H9 (cell line): Measurements from ENCODE around the gene ORM2. TPM values are rescaled to one million over a fixed set of nuclear protein-coding genes. Genes with fewer than 3 reads are reported as not detected.

ENCODE experiments used
- DNase-seq: peaks from one replicate; pipeline ENCODE4 v3.0.0-alpha.2; 2017
- H2AFZ ChIP-seq: one replicate; pipeline ENCODE4 v1.6.1; 2013; ENCODE audit warnings: mild to moderate bottlenecking, low read length, control low read depth, moderate library complexity
- H2AK5ac ChIP-seq: 2 replicates; pipeline ENCODE4 v1.6.1; 2013; ENCODE audit warnings: low read length, control low read depth, mixed read lengths; ENCODE audit not compliant: insufficient read length
- H2BK120ac ChIP-seq: one replicate; pipeline ENCODE4 v1.6.1; 2013; ENCODE audit warnings: low read depth, mild to moderate bottlenecking, low read length, control low read depth, inconsistent platforms; ENCODE audit not compliant: poor library complexity, severe bottlenecking
- H2BK12ac ChIP-seq: 2 replicates; pipeline ENCODE4 v1.6.1; 2013; ENCODE audit warnings: low read length, control low read depth, mixed read lengths, low read depth; ENCODE audit not compliant: insufficient read length
- H2BK15ac ChIP-seq: 2 replicates; pipeline ENCODE4 v1.6.1; 2013; ENCODE audit warnings: low read depth, low read length, control low read depth
- H2BK20ac ChIP-seq: one replicate; pipeline ENCODE4 v1.6.1; 2013; ENCODE audit warnings: low read depth, mild to moderate bottlenecking, low read length, control low read depth, inconsistent platforms; ENCODE audit not compliant: poor library complexity, severe bottlenecking
- H2BK5ac ChIP-seq: 2 replicates; pipeline ENCODE4 v1.6.1; 2013; ENCODE audit warnings: low read length, control low read depth, mixed read lengths; ENCODE audit not compliant: insufficient read length
- H3K14ac ChIP-seq: 2 replicates; pipeline ENCODE4 v1.6.1; 2013; ENCODE audit warnings: low read length, control low read depth; ENCODE audit not compliant: insufficient read depth
- H3K18ac ChIP-seq: 2 replicates; pipeline ENCODE4 v1.6.1; 2013; ENCODE audit warnings: low read depth, mild to moderate bottlenecking, mixed read lengths, low read length, control low read depth; ENCODE audit not compliant: insufficient read length
- H3K23ac ChIP-seq: 2 replicates; pipeline ENCODE4 v1.6.1; 2013; ENCODE audit warnings: low read length, control low read depth, mixed read lengths, low read depth; ENCODE audit not compliant: insufficient read length
- H3K23me2 ChIP-seq: 2 replicates; pipeline ENCODE4 v1.6.1; 2013; ENCODE audit warnings: low read depth, mild to moderate bottlenecking, mixed read lengths, low read length, control low read depth; ENCODE audit not compliant: insufficient read length, poor library complexity, severe bottlenecking
- H3K27ac ChIP-seq: 2 replicates; pipeline ENCODE4 v1.5.1; 2013; ENCODE audit warnings: low read length, control low read depth, mixed read lengths, low read depth; ENCODE audit not compliant: insufficient read length
- H3K27me3 ChIP-seq: 2 replicates; pipeline ENCODE4 v1.6.1; 2013; ENCODE audit warnings: low read length, control low read depth, inconsistent platforms; ENCODE audit not compliant: insufficient read depth
- H3K4ac ChIP-seq: 2 replicates; pipeline ENCODE4 v1.6.1; 2013; ENCODE audit warnings: low read depth, mild to moderate bottlenecking, control low read depth, inconsistent platforms, low read length, moderate library complexity
- H3K4me1 ChIP-seq: 2 replicates; pipeline ENCODE4 v1.6.1; 2013; ENCODE audit warnings: low read length, control low read depth, inconsistent platforms; ENCODE audit not compliant: insufficient read depth
- H3K4me2 ChIP-seq: 2 replicates; pipeline ENCODE4 v1.6.1; 2013; ENCODE audit warnings: low read length, control low read depth, mixed read lengths; ENCODE audit not compliant: insufficient read length, insufficient read depth
- H3K56ac ChIP-seq: 2 replicates; pipeline ENCODE4 v1.6.1; 2013; ENCODE audit warnings: low read depth, mild to moderate bottlenecking, mixed read lengths, low read length, control low read depth; ENCODE audit not compliant: insufficient read length
- H3K79me1 ChIP-seq: 2 replicates; pipeline ENCODE4 v1.6.1; 2013; ENCODE audit warnings: low read depth, mild to moderate bottlenecking, moderate library complexity, low read length, control low read depth, inconsistent platforms; ENCODE audit not compliant: insufficient read depth, poor library complexity, severe bottlenecking
- H3K79me2 ChIP-seq: 2 replicates; pipeline ENCODE4 v1.6.1; 2013; ENCODE audit warnings: low read length, control low read depth, inconsistent platforms; ENCODE audit not compliant: insufficient read depth
- H3K9ac ChIP-seq: 2 replicates; pipeline ENCODE4 v1.6.1; 2013; ENCODE audit warnings: low read length, control low read depth, mixed read lengths; ENCODE audit not compliant: insufficient read length; ENCODE audit errors: extremely low read depth
- H3K9me3 ChIP-seq: one replicate; pipeline ENCODE4 v1.6.1; 2013; ENCODE audit warnings: low read depth, low read length, inconsistent platforms; ENCODE audit not compliant: control insufficient read depth
- H3T11ph ChIP-seq: one replicate; pipeline ENCODE4 v1.6.1; 2013; ENCODE audit warnings: mild to moderate bottlenecking, low read length, control low read depth, inconsistent platforms
- H4K20me1 ChIP-seq: one replicate; pipeline ENCODE4 v1.6.1; 2013; ENCODE audit not compliant: control insufficient read depth, insufficient read length, insufficient read depth
- H4K5ac ChIP-seq: 2 replicates; pipeline ENCODE4 v1.6.1; 2013; ENCODE audit warnings: low read depth, mild to moderate bottlenecking, mixed read lengths, low read length, control low read depth; ENCODE audit not compliant: insufficient read length
- H4K8ac ChIP-seq: replicated peaks from 2 replicates; pipeline ENCODE4 v1.6.1; 2013; ENCODE audit warnings: low read length, control low read depth, mixed read lengths, low read depth; ENCODE audit not compliant: insufficient read length
- H4K91ac ChIP-seq: 2 replicates; pipeline ENCODE4 v1.6.1; 2013; ENCODE audit warnings: low read depth, mild to moderate bottlenecking, moderate library complexity, mixed read lengths, low read length, control low read depth; ENCODE audit not compliant: insufficient read length
- H3K27ac Mint-ChIP-seq, 3 experiments: 2 replicates in 2 of 3; 3 replicates in 1 of 3; pipeline ENCODE4 v1.8.0; 2020 to 2021; ENCODE audit warnings: mixed read lengths in 3 of 3, mild to moderate bottlenecking in 1 of 3, moderate library complexity in 1 of 3
- H3K27me3 Mint-ChIP-seq: 2 replicates; pipeline ENCODE4 v1.8.0; 2021; ENCODE audit warnings: low read depth, mild to moderate bottlenecking, moderate library complexity, mixed read lengths
- H3K36me3 Mint-ChIP-seq, 3 experiments: 2 replicates in 2 of 3; 3 replicates in 1 of 3; pipeline ENCODE4 v1.8.0; 2020 to 2021; ENCODE audit warnings: low read depth in 3 of 3, mixed read lengths in 3 of 3; ENCODE audit not compliant: insufficient read depth in 1 of 3
- H3K4me1 Mint-ChIP-seq, 2 experiments: 2 replicates each; pipeline ENCODE4 v1.8.0; 2020; ENCODE audit warnings: mixed read lengths in 2 of 2
- H3K4me3 Mint-ChIP-seq, 2 experiments: 2 replicates in 1 of 2; 3 replicates in 1 of 2; pipeline ENCODE4 v1.8.0; 2020 to 2021; ENCODE audit warnings: mild to moderate bottlenecking in 2 of 2, mixed read lengths in 2 of 2, moderate library complexity in 1 of 2
- H3K9me3 Mint-ChIP-seq, 2 experiments: 2 replicates in 1 of 2; 3 replicates in 1 of 2; pipeline ENCODE4 v1.8.0; 2020; ENCODE audit warnings: mild to moderate bottlenecking in 2 of 2, mixed read lengths in 2 of 2, moderate library complexity in 1 of 2
- WGBS: extraction: QIAGEN DNeasy Blood & Tissue Kit; methylation state at CpG from one replicate; pipeline ENCODE4 v1.1.7; 2013; ENCODE audit warnings: missing lambda C conversion rate, low lambda C conversion rate, mixed read lengths; ENCODE audit not compliant: insufficient read length; ENCODE audit errors: extremely low coverage; 5-methylcytosine and 5-hydroxymethylcytosine counted together
- total RNA-seq: library from RNA; stranded (reverse); gene quantifications from 2 replicates; pipeline ENCODE4 v1.2.1, GENCODE V29; 2021
- TF ChIP-seq, protein P1 (sequence below): fragments of 200-600 bp; sonication (generic); conservative IDR thresholded peaks from 3 replicates; pipeline ENCODE4 v1.8.0; 2021; ENCODE audit warnings: antibody characterized with exemption, mild to moderate bottlenecking

ORM2 gene
- total RNA-seq, 1 experiment from 2014 or later, result 1.2 TPM

DNA sequence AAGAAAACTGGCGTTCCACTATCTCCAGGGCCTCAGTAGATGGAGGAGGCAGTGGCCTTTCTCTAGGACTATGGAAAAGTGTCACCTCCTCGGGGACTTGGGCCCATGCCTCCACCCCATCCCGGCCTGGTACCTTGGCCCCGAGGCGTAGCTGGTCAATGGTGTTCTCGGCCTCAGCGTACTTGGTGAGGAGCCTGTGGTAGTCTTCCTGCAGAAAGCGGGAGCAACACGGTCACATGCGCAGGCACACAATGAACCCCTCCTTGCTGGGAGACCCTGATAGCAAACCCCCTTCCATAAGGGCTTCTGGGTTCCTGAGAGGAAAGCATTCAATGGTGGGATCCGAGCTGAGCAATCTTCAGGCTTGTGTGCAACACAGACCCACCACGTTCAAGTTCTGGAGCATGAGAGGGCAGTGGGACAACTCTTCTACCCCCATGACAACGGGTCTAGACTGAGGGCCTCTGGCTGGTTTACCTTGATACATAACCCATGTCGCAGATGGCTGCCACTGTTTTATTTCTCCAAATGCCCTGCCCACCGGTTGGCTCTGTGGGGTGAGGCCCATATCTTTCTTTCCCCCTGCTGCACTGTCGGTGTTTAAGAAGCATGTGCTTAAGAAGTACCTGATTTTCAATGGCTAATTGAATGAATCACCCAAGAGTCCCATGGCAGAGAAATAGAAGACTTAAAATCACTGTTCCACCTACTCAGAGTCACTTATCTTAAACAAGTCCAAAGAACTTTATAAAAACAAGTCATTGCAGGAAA is 44.5 kb downstream of the ORM2 start:
- Mint-ChIP-seq H3K27ac (no peak overlapping the region), H3K36me3 (peaks cover 19 to 30% (median 21%) of the 10 kb centered on the region in 3 experiments), H3K27me3 (no peaks in the 10 kb centered on the region), H3K9me3 (no peaks in the 10 kb centered on the region), H3K4me3 (no peak overlapping the region), H3K4me1 (peaks cover 50 to 62% of the 10 kb centered on the region in 2 experiments)
- Histone ChIP-seq H4K91ac (no peak overlapping the region), H2BK15ac (no peak overlapping the region), H2BK20ac (no peak overlapping the region), H3K18ac (no peak overlapping the region), H4K20me1 (no peaks in the 10 kb centered on the region), H2AFZ (no peak overlapping the region), H4K5ac (no peak overlapping the region), H3K79me1 (no peaks in the 10 kb centered on the region), H3T11ph (no peak overlapping the region), H3K79me2 (0 out of 2 replicates have a peak, but pooled peaks cover 3% of the 10 kb centered on the region), H2BK120ac (no peak overlapping the region), H3K23ac (no peak overlapping the region), H2BK5ac (no peak overlapping the region), H3K4me2 (no peak overlapping the region), H3K9ac (no peak overlapping the region), H3K27ac (no peak overlapping the region), H4K8ac (no peak overlapping the region), H3K27me3 (no peaks in the 10 kb centered on the region), H3K4ac (no peak overlapping the region), H2BK12ac (no peak overlapping the region), H3K9me3 (no peaks in the 10 kb centered on the region), H3K14ac (no peak overlapping the region; the same call in 1 of the 2 replicates), H2AK5ac (no peak overlapping the region), H3K23me2 (peaks cover 5% of the 10 kb centered on the region), H3K56ac (no peak overlapping the region), H3K4me1 (peaks cover 11% of the 10 kb centered on the region)
- WGBS, result no CpG with 5 or more reads among the region's 16 CpGs
- DNase-seq, result no peak
- TF ChIP-seq, protein P1, sequence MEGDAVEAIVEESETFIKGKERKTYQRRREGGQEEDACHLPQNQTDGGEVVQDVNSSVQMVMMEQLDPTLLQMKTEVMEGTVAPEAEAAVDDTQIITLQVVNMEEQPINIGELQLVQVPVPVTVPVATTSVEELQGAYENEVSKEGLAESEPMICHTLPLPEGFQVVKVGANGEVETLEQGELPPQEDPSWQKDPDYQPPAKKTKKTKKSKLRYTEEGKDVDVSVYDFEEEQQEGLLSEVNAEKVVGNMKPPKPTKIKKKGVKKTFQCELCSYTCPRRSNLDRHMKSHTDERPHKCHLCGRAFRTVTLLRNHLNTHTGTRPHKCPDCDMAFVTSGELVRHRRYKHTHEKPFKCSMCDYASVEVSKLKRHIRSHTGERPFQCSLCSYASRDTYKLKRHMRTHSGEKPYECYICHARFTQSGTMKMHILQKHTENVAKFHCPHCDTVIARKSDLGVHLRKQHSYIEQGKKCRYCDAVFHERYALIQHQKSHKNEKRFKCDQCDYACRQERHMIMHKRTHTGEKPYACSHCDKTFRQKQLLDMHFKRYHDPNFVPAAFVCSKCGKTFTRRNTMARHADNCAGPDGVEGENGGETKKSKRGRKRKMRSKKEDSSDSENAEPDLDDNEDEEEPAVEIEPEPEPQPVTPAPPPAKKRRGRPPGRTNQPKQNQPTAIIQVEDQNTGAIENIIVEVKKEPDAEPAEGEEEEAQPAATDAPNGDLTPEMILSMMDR, result no peak
